Subcutaneous adipose tissue (tissue), 4 donors: ENCODE data around the gene NAV2. TPM values are rescaled to one million over a fixed set of nuclear protein-coding genes. Genes with fewer than 3 reads are reported as not detected.

Experiments used
- CTCF ChIP-seq: fragments of 450-650 bp; IDR thresholded peaks from one replicate; pipeline ENCODE4 v1.5.1; 2016; ENCODE audit warnings: low read depth, mild to moderate bottlenecking, control low read depth, antibody characterized with exemption, moderate library complexity
- total RNA-seq, 4 donors: library from RNA; depleted of rRNA; stranded (reverse); fragments of >200 nt; gene quantifications; one replicate each; pipeline ENCODE4 v1.1.0, GENCODE V29; 2016

NAV2 gene
- total RNA-seq, 4 donors from 2014 or later, result 13.6 to 31.5 (median 27.8) TPM

GRCh38 chr11:20110908-20111669 is 398.5 kb downstream of the NAV2 start:
- no peak for TF ChIP-seq CTCF

GRCh38 chr11:20111871-20112270 is 399.2 kb downstream of the NAV2 start:
- no peak for TF ChIP-seq CTCF

- TF ChIP-seq CTCF, result no peak
Measured at GRCh38 chr11:20112291-20113148, 399.9 kb downstream of the NAV2 start.

- TF ChIP-seq CTCF, result no peak
Measured at GRCh38 chr11:20113149-20113438, 400.5 kb downstream of the NAV2 start.

GRCh38 chr11:20114588-20114987 is 402.0 kb downstream of the NAV2 start:
- TF ChIP-seq CTCF, result no peak

GRCh38 chr11:20116825-20117224 is 404.2 kb downstream of the NAV2 start:
- TF ChIP-seq CTCF, result no peak

GRCh38 chr11:20117291-20117690 is 404.7 kb downstream of the NAV2 start:
- TF ChIP-seq CTCF, result no peak
